IPS-18a (cell line): ENCODE data around the gene SIX1.

Source experiments
- H3K27ac ChIP-seq: one replicate; pipeline ENCODE4 v1.5.1; 2013; ENCODE audit warnings: low read length
- H3K27me3 ChIP-seq: one replicate; pipeline ENCODE4 v1.6.1; 2013; ENCODE audit warnings: mild to moderate bottlenecking, low read length; ENCODE audit not compliant: control insufficient read depth, insufficient read depth
- H3K36me3 ChIP-seq: one replicate; pipeline ENCODE4 v1.6.1; 2013; ENCODE audit warnings: low read depth, low read length; ENCODE audit not compliant: control insufficient read depth
- H3K4me1 ChIP-seq: one replicate; pipeline ENCODE4 v1.6.1; 2013; ENCODE audit warnings: low read depth, low read length; ENCODE audit not compliant: control insufficient read depth
- H3K4me3 ChIP-seq: one replicate; pipeline ENCODE4 v1.5.1; 2013; ENCODE audit warnings: low read length
- H3K9ac ChIP-seq: one replicate; pipeline ENCODE4 v1.6.1; 2013; ENCODE audit warnings: mild to moderate bottlenecking, low read length, moderate library complexity
- H3K9me3 ChIP-seq: one replicate; pipeline ENCODE4 v1.6.1; 2013; ENCODE audit warnings: low read depth, low read length; ENCODE audit not compliant: control insufficient read depth

Gene SIX1

GRCh38 chr14:60636879-60637478 lies 12.3 kb downstream of the SIX1 start:
- H3K4me3 ChIP-seq = peak overlapping the region; percentile 50
- no peak overlapping the region for H3K27ac ChIP-seq
- H3K9ac ChIP-seq = peak overlapping the region; percentile 16
- no peaks in the 10 kb centered on the region for H3K36me3 ChIP-seq
- H3K4me1 ChIP-seq = peaks cover 31% of the 10 kb centered on the region
- peaks cover 75% of the 10 kb centered on the region for H3K27me3 ChIP-seq
- no peaks in the 10 kb centered on the region for H3K9me3 ChIP-seq

GRCh38 chr14:60634153-60634552 lies 15.1 kb downstream of the SIX1 start:
- no peaks in the 10 kb centered on the region for H3K36me3 ChIP-seq
- no peaks in the 10 kb centered on the region for H3K9me3 ChIP-seq
- H3K9ac ChIP-seq = no peak overlapping the region
- H3K27ac ChIP-seq = no peak overlapping the region
- H3K4me3 ChIP-seq = no peak overlapping the region
- H3K27me3 ChIP-seq = peaks cover 46% of the 10 kb centered on the region
- peaks cover 16% of the 10 kb centered on the region for H3K4me1 ChIP-seq

- H3K4me3 ChIP-seq = no peak overlapping the region
- no peak overlapping the region for H3K9ac ChIP-seq
- peaks cover 9% of the 10 kb centered on the region for H3K4me1 ChIP-seq
Measured at GRCh38 chr14:60632777-60633176, 16.5 kb downstream of the SIX1 start.

GRCh38 chr14:60632257-60632656 lies 17.0 kb downstream of the SIX1 start:
- peaks cover 9% of the 10 kb centered on the region for H3K4me1 ChIP-seq
- H3K27ac ChIP-seq = no peak overlapping the region
- no peak overlapping the region for H3K4me3 ChIP-seq
- H3K27me3 ChIP-seq = peaks cover 27% of the 10 kb centered on the region
- no peaks in the 10 kb centered on the region for H3K36me3 ChIP-seq
- H3K9ac ChIP-seq = no peak overlapping the region
- no peaks in the 10 kb centered on the region for H3K9me3 ChIP-seq

More at GRCh38 chr14:60632777-60633176, 16.5 kb downstream of the SIX1 start:
- no peak overlapping the region for H3K27ac ChIP-seq
- no peaks in the 10 kb centered on the region for H3K36me3 ChIP-seq
- H3K9me3 ChIP-seq = no peaks in the 10 kb centered on the region
- H3K27me3 ChIP-seq = peaks cover 33% of the 10 kb centered on the region

- Histone ChIP-seq H3K4me3 (no peak overlapping the region), H3K27me3 (peaks cover 23% of the 10 kb centered on the region), H3K9ac (no peak overlapping the region), H3K27ac (no peak overlapping the region), H3K4me1 (peaks cover 8% of the 10 kb centered on the region), H3K9me3 (no peaks in the 10 kb centered on the region), H3K36me3 (no peaks in the 10 kb centered on the region)
Measured at GRCh38 chr14:60631842-60632241, 17.4 kb downstream of the SIX1 start.

GRCh38 chr14:60630129-60630528 lies 19.1 kb downstream of the SIX1 start:
- no peaks in the 10 kb centered on the region for H3K9me3 ChIP-seq
- H3K27me3 ChIP-seq = peaks cover 6% of the 10 kb centered on the region
- H3K27ac ChIP-seq = no peak overlapping the region
- no peaks in the 10 kb centered on the region for H3K36me3 ChIP-seq
- no peak overlapping the region for H3K4me3 ChIP-seq
- no peak overlapping the region for H3K9ac ChIP-seq
- peaks cover 5% of the 10 kb centered on the region for H3K4me1 ChIP-seq

- Histone ChIP-seq H3K9me3 (no peaks in the 10 kb centered on the region), H3K27me3 (no peaks in the 10 kb centered on the region), H3K9ac (no peak overlapping the region), H3K4me1 (peaks cover 5% of the 10 kb centered on the region), H3K36me3 (no peaks in the 10 kb centered on the region), H3K27ac (no peak overlapping the region), H3K4me3 (no peak overlapping the region)
Measured at GRCh38 chr14:60628892-60629291, 20.4 kb downstream of the SIX1 start.

- no peak overlapping the region for H3K9ac ChIP-seq
- H3K9me3 ChIP-seq = no peaks in the 10 kb centered on the region
- no peak overlapping the region for H3K27ac ChIP-seq
Measured at GRCh38 chr14:60622917-60623257, 26.4 kb downstream of the SIX1 start.

GRCh38 chr14:60622210-60622916 lies 26.9 kb downstream of the SIX1 start:
- Histone ChIP-seq H3K9me3 (no peaks in the 10 kb centered on the region), H3K4me3 (no peak overlapping the region), H3K36me3 (no peaks in the 10 kb centered on the region), H3K27me3 (no peaks in the 10 kb centered on the region), H3K4me1 (no peaks in the 10 kb centered on the region), H3K27ac (no peak overlapping the region), H3K9ac (no peak overlapping the region)

More at GRCh38 chr14:60622917-60623257, 26.4 kb downstream of the SIX1 start:
- Histone ChIP-seq H3K27me3 (no peaks in the 10 kb centered on the region), H3K4me1 (no peaks in the 10 kb centered on the region), H3K4me3 (no peak overlapping the region), H3K36me3 (no peaks in the 10 kb centered on the region)

- Histone ChIP-seq H3K27me3 (no peaks in the 10 kb centered on the region), H3K4me1 (peaks cover 5% of the 10 kb centered on the region), H3K9ac (no peak overlapping the region), H3K27ac (no peak overlapping the region), H3K4me3 (no peak overlapping the region), H3K36me3 (no peaks in the 10 kb centered on the region), H3K9me3 (no peaks in the 10 kb centered on the region)
Measured at GRCh38 chr14:60621386-60621785, 27.9 kb downstream of the SIX1 start.

GRCh38 chr14:60618241-60618640 lies 31.0 kb downstream of the SIX1 start:
- H3K27ac ChIP-seq = no peak overlapping the region
- H3K4me3 ChIP-seq = no peak overlapping the region
- H3K27me3 ChIP-seq = no peaks in the 10 kb centered on the region
- no peaks in the 10 kb centered on the region for H3K9me3 ChIP-seq
- no peaks in the 10 kb centered on the region for H3K36me3 ChIP-seq
- peaks cover 8% of the 10 kb centered on the region for H3K4me1 ChIP-seq
- H3K9ac ChIP-seq = no peak overlapping the region

GRCh38 chr14:60616461-60616959 lies 32.8 kb downstream of the SIX1 start:
- Histone ChIP-seq H3K4me1 (peaks cover 8% of the 10 kb centered on the region), H3K9ac (no peak overlapping the region), H3K36me3 (no peaks in the 10 kb centered on the region), H3K27me3 (no peaks in the 10 kb centered on the region), H3K27ac (no peak overlapping the region), H3K9me3 (no peaks in the 10 kb centered on the region), H3K4me3 (no peak overlapping the region)
